Activated CD8-positive, alpha-beta memory T cell treated with anti-CD3 and anti-CD28 coated beads, Interleukin-2, amount 50 U/mL, for 1 hour (primary cell): ENCODE measurements around the gene CDADC1.

Source experiments
- DNase-seq: peaks from one replicate; pipeline ENCODE4 v3.0.0-alpha.2; 2020; ENCODE audit errors: extremely low read depth

CDADC1 gene

GRCh38 chr13:49247643-49248621 is at the start of gene CDADC1:
CDADC1 (plus strand) TSS chr13:49247925; CDS start chr13:49248038, 113 bp downstream.
- peak; percentile 71 for DNase-seq

DNA sequence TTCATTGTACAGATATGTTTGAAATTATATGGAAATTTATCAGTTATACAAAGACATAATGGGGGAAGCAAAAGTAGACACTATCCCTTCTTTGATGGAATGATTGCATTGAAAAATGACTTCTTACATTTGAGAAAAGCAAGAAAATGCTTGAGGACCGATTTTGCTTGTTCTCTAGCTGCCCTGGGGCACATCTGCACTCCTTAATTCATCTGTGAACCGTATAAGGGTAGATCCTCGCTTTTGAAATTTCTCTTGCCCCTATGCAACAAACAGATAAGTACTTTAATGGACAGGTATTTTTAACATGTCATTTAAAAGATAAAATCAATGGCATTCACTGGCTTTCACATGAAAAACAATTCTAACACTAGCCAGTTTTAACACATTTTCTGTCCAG is 41.1 kb upstream of the CDADC1 start:
- DNase-seq: no peak

GRCh38 chr13:49208619-49209018 is 39.1 kb upstream of the CDADC1 start:
- no peak for DNase-seq

DNA sequence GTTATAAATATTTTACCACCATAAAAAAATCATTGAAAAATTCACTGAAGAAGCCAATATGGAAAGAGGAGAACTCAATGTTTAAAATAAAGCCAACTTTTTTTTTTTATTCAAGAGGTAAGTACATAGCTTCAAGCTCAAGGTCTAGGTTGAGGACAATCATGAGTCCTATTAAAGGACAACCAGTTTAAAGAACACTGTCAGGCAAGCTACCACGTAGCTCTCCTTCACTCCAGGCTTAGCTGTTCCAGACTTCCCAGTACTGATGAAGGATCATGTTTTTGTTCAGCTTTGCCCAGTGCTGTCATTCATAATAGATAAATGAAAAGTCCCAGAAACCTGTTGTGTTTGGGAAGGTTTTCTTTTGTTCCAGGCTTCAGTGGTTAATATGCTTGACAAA is 37.6 kb upstream of the CDADC1 start:
- no peak for DNase-seq

- DNase-seq: no peak
Observed at GRCh38 chr13:49210669-49211068, 37.1 kb upstream of the CDADC1 start.

GRCh38 chr13:49213539-49213938 is 34.2 kb upstream of the CDADC1 start:
- DNase-seq: no peak

DNA sequence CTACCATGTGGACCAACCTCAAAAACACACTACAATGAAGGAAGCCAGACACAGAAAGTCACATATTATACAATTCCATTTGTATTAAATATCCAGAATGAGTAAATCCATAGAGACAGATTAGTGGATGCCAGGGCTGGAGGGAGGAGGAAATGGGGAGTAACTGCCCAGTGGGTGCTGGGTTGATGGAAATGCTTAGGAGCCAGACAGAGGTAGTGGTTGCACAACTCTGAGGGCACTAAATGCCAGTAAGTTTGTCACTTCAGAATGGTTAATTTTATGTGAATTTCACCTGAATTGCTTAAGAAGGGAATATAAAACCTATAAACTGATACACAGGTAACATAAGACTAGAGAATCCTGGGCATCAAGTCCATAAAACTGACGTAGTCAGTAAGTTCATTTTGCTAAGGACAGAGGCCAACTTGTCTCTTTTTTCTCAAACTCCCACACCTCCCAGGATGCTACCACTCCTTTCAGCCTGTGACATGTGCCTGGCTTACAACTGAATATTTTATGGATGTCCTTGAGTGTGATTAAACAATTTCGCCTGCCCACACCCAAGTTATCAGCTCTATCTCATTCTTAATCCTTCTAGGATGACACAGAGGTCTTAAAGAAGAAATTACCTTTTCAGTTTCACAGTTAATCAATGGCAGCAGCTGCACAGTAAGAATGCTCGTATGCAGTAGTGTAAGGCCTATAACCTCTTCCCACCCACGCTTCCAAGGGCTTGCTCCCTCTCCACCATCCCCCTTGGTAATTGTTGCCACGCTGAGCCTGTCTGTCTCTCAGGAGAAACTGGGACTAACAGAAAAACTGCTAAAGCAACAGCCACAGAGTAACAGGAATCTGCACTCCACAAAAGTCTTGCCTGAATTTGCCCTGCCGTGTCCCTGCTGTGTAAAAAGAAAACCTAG is 33.5 kb upstream of the CDADC1 start:
- DNase-seq: no peak

- no peak for DNase-seq
Observed at GRCh38 chr13:49214917-49215376, 32.8 kb upstream of the CDADC1 start.

GRCh38 chr13:49216334-49216733 is 31.4 kb upstream of the CDADC1 start:
- no peak for DNase-seq

DNA sequence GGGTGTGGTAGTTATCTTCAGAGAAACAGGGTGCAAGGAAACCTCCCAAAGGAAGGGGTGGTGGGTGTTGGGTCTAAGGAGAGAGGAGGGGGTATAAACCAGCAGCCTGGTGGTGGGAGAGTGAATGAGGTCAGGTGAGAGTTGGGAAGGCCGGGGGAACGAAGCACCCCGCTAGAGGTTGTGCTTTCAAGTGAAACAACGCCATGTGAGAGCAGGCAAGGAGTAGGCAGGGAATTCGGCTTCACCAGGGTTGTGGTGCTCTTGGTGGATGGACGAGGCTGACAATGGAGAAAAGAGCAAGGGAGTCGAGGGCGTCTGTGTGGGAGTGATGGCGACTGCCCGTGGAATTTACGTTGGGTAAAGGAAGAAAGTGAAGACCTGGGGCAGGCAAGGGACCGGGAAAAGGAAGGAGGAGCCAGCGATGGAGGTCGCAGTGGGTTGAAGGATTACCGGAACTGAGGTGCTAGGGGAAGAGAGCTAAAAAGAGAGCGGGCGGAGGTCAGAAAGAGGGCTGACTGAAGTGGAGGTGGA is 29.7 kb upstream of the CDADC1 start:
- DNase-seq: no peak

- DNase-seq: no peak
Observed at GRCh38 chr13:49218493-49219051, 29.2 kb upstream of the CDADC1 start.

GRCh38 chr13:49219647-49220035 is 28.1 kb upstream of the CDADC1 start:
- no peak for DNase-seq

GRCh38 chr13:49220036-49220855 is 27.5 kb upstream of the CDADC1 start, which contains the start of gene MLNR:
MLNR (plus strand) TSS chr13:49220338; CDS start chr13:49220338, 0 bp downstream.
- no peak for DNase-seq

- DNase-seq: no peak
Observed at GRCh38 chr13:49220856-49221589, 26.7 kb upstream of the CDADC1 start.

- no peak for DNase-seq
Observed at GRCh38 chr13:49221590-49221965, 26.1 kb upstream of the CDADC1 start.

DNA sequence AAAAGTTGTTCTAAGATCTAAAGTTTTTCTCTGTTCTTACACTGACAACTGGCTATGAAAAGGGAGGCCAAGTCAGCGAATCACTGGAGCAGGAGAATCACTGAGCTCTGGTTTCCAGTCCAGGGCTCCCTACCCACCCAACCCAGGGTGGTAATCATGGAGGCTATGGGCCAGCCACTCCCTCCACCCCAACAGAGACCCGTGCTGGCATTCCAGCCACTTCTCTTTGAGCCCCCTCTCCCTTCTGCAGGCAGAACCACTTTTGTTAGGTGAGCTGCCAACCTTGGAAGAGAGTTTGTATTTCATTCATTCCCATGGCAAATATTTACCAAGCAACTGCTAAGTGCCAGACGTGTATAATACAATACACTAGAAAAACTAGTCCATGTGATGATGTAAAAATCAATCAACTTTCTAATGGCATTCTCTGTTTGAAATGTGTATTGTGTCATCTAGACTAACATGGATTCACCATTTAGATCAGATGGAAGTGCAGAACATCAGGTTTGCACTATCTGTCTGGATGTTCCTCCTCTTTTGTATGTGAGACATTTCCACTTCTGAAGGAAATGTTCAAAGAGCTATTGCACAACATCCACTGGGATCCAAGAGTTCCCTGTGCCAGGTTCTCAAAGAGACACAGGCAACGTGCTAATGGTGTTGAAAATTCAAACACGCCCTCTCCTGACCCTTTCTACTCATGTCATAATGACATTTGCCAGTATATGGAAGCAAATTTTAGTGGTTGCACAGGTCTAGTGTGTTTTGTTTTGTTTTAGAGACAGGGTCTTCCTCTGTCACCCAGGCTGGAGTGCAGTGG is 22.3 kb upstream of the CDADC1 start:
- DNase-seq: no peak

GRCh38 chr13:49226613-49227012 is 21.1 kb upstream of the CDADC1 start:
- no peak for DNase-seq

DNA sequence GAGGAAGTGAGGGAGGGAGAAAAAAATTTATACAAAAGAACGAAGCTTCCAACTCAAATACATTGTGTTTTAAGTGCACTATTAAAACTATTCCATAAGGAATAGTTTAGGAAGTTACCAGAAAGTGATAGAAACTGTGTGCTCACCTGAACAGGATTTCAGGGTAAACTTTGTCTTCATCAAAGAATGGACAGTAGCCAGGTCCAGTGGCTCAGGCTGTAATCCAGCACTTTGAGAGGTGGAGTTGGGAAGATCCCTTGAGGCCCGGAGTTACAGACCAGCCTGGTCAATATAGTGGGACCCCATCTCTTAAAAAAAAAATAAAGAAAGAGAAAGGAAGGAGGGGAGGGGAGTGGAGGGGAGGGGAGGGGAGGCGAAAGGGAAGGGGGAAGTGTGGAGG is 13.0 kb upstream of the CDADC1 start:
- no peak for DNase-seq

- DNase-seq: no peak
Observed at GRCh38 chr13:49235856-49236431, 11.8 kb upstream of the CDADC1 start.
